H1 (cell line): ENCODE measurements around the gene APOM. TPM values are rescaled to one million over a fixed set of nuclear protein-coding genes. Genes with fewer than 3 reads are reported as not detected.

Experiments used
- CTCF ChIA-PET: fragments of 300-600 bp; sonication (Branson Sonifier 250); formaldehyde crosslinking; loops from one replicate; lab custom pipeline; 2021; ENCODE audit not compliant: partially characterized antibody; lab: Charles Lee
- POLR2A ChIA-PET: fragments of 300-600 bp; sonication (Branson Sonifier 250); formaldehyde crosslinking; loops from one replicate; lab custom pipeline; 2021; ENCODE audit warnings: inconsistent platforms; ENCODE audit not compliant: partially characterized antibody; lab: Charles Lee
- DNase-seq, 2 experiments: peaks; one replicate each; pipeline versions ENCODE4 v3.0.0 to v3.0.0-alpha.2; 2010 to 2022; ENCODE audit warnings: low spot score in 2 of 2, low read depth in 1 of 2, mixed read lengths in 1 of 2
- FAIRE-seq: peaks from 2 replicates; lab custom pipeline; 2011; peaks lifted over from hg19 to GRCh38; lab: Jason Lieb, UNC
- H2AFZ ChIP-seq: 2 replicates; pipeline ENCODE4 v1.8.1; 2012; ENCODE audit warnings: low read length, inconsistent platforms
- H2AK5ac ChIP-seq: 2 replicates; pipeline ENCODE4 v1.6.1; 2013; ENCODE audit warnings: low read depth, low read length
- H2BK120ac ChIP-seq: replicated peaks from 2 replicates; pipeline ENCODE3; 2013; ENCODE audit warnings: low read depth, low read length, inconsistent platforms
- H2BK12ac ChIP-seq: 2 replicates; pipeline ENCODE4 v1.6.1; 2013; ENCODE audit warnings: low read depth, low read length
- H2BK15ac ChIP-seq: 2 replicates; pipeline ENCODE4 v1.6.1; 2013; ENCODE audit warnings: low read length
- H2BK20ac ChIP-seq: 2 replicates; pipeline ENCODE4 v1.6.1; 2013; ENCODE audit warnings: low read length
- H2BK5ac ChIP-seq: 2 replicates; pipeline ENCODE4 v1.6.1; 2013; ENCODE audit warnings: low read depth, low read length
- H3K14ac ChIP-seq: 2 replicates; pipeline ENCODE4 v1.6.1; 2013; ENCODE audit warnings: inconsistent platforms; ENCODE audit not compliant: insufficient read length
- H3K18ac ChIP-seq: 2 replicates; pipeline ENCODE4 v1.6.1; 2013; ENCODE audit warnings: low read length; ENCODE audit errors: extremely low read depth
- H3K23ac ChIP-seq: 2 replicates; pipeline ENCODE4 v1.6.1; 2013; ENCODE audit warnings: inconsistent platforms; ENCODE audit not compliant: insufficient read length
- H3K23me2 ChIP-seq: 2 replicates; pipeline ENCODE4 v1.6.1; 2013; ENCODE audit warnings: low read depth, low read length
- H3K27ac ChIP-seq: 2 replicates; pipeline ENCODE4 v1.6.1; 2011; ENCODE audit warnings: low read depth, low read length, inconsistent platforms
- H3K27me3 ChIP-seq, 4 experiments: replicated peaks in 1 of 4; 1 replicate in 1 of 4; 2 replicates in 3 of 4; pipeline versions ENCODE4 v1.6.1 to v1.8.1; 2011 to 2013; ENCODE audit warnings: low read length in 3 of 4, mild to moderate bottlenecking in 3 of 4, inconsistent platforms in 2 of 4, mixed read lengths in 2 of 4, moderate library complexity in 1 of 4; ENCODE audit not compliant: control insufficient read depth in 3 of 4, insufficient read depth in 3 of 4; ENCODE audit errors: extremely low read depth in 1 of 4
- H3K36me3 ChIP-seq, 4 experiments: 2 replicates each; pipeline versions ENCODE4 v1.6.1 to v1.8.1; 2011 to 2013; ENCODE audit warnings: mild to moderate bottlenecking in 4 of 4, low read length in 3 of 4, moderate library complexity in 2 of 4, control low read depth in 1 of 4, inconsistent platforms in 1 of 4; ENCODE audit not compliant: insufficient read depth in 4 of 4, control insufficient read depth in 2 of 4
- H3K4ac ChIP-seq: replicated peaks from 2 replicates; pipeline ENCODE3; 2013; ENCODE audit warnings: low read length, low read depth, mixed read lengths, inconsistent platforms; ENCODE audit not compliant: insufficient read length
- H3K4me1 ChIP-seq, 4 experiments: replicated peaks in 1 of 4; 1 replicate in 1 of 4; 2 replicates in 3 of 4; pipeline versions ENCODE4 v1.6.1 to v1.8.1; 2011 to 2013; ENCODE audit warnings: low read length in 3 of 4, inconsistent platforms in 2 of 4, mixed read lengths in 1 of 4; ENCODE audit not compliant: insufficient read depth in 4 of 4, control insufficient read depth in 3 of 4
- H3K4me2 ChIP-seq, 2 experiments: 2 replicates each; pipeline versions ENCODE4 v1.6.1 to v1.8.1; 2011 to 2013; ENCODE audit warnings: low read depth in 2 of 2, low read length in 2 of 2, control low read depth in 1 of 2, inconsistent platforms in 1 of 2, mild to moderate bottlenecking in 1 of 2; ENCODE audit not compliant: insufficient read depth in 1 of 2
- H3K4me3 ChIP-seq, 4 experiments: fragments of 200-600, 300-600 bp in 1 of 4; sonication (generic), shearing (Covaris generic), sonication (Bioruptor Twin) in 1 of 4; 2 replicates each; pipeline versions ENCODE4 v1.5.1 to v1.8.1; 2011 to 2016; ENCODE audit warnings: low read length in 4 of 4, low read depth in 3 of 4, control low read depth in 2 of 4, inconsistent platforms in 2 of 4, mild to moderate bottlenecking in 2 of 4, mixed read lengths in 1 of 4, moderate library complexity in 1 of 4; ENCODE audit not compliant: insufficient read depth in 2 of 4; ENCODE audit errors: extremely low read depth in 1 of 4
- H3K56ac ChIP-seq: replicated peaks from 2 replicates; pipeline ENCODE3; 2013; ENCODE audit warnings: low read depth, mild to moderate bottlenecking, mixed read lengths, low read length, inconsistent platforms; ENCODE audit not compliant: insufficient read length
- H3K79me1 ChIP-seq: 2 replicates; pipeline ENCODE4 v1.6.1; 2013; ENCODE audit warnings: low read depth, low read length, control low read depth
- H3K79me2 ChIP-seq, 2 experiments: 2 replicates each; pipeline versions ENCODE4 v1.6.1 to v1.8.1; 2012 to 2013; ENCODE audit warnings: low read length in 2 of 2, mild to moderate bottlenecking in 2 of 2, inconsistent platforms in 1 of 2; ENCODE audit not compliant: insufficient read depth in 2 of 2, control insufficient read depth in 1 of 2
- H3K9ac ChIP-seq, 4 experiments: replicated peaks in 1 of 4; 1 replicate in 1 of 4; 2 replicates in 3 of 4; pipeline versions ENCODE4 v1.6.1 to v1.8.1; 2011 to 2013; ENCODE audit warnings: low read depth in 3 of 4, low read length in 3 of 4, control low read depth in 2 of 4, mild to moderate bottlenecking in 2 of 4, moderate library complexity in 2 of 4, inconsistent platforms in 1 of 4; ENCODE audit errors: extremely low read depth in 1 of 4
- H3K9me3 ChIP-seq, 2 experiments: 2 replicates each; pipeline versions ENCODE4 v1.6.1 to v1.8.1; 2012 to 2013; ENCODE audit warnings: mild to moderate bottlenecking in 2 of 2, moderate library complexity in 2 of 2, control low read depth in 1 of 2, inconsistent platforms in 1 of 2, low read depth in 1 of 2, low read length in 1 of 2, mixed read lengths in 1 of 2; ENCODE audit not compliant: insufficient read depth in 2 of 2
- H4K20me1 ChIP-seq, 2 experiments: replicated peaks in 1 of 2; 2 replicates each; pipeline versions ENCODE3 to v1.8.1; 2011 to 2013; ENCODE audit warnings: inconsistent platforms in 2 of 2, low read length in 2 of 2, mild to moderate bottlenecking in 1 of 2; ENCODE audit not compliant: insufficient read depth in 2 of 2, control insufficient read depth in 1 of 2
- H4K5ac ChIP-seq: 2 replicates; pipeline ENCODE4 v1.6.1; 2013; ENCODE audit warnings: low read length, low read depth, mixed read lengths, inconsistent platforms; ENCODE audit not compliant: insufficient read length
- H4K8ac ChIP-seq: 2 replicates; pipeline ENCODE4 v1.8.0; 2013; ENCODE audit warnings: mild to moderate bottlenecking, moderate library complexity, low read length, inconsistent platforms; ENCODE audit not compliant: insufficient read depth; ENCODE audit errors: extremely low read depth
- H4K91ac ChIP-seq: replicated peaks from 2 replicates; pipeline ENCODE3; 2013; ENCODE audit warnings: low read length, mixed read lengths, inconsistent platforms; ENCODE audit not compliant: insufficient read length
- BACH1 ChIP-seq: IDR thresholded peaks from 2 replicates; pipeline ENCODE4 v1.6.1; 2012; ENCODE audit warnings: low read length, improper control_type of control experiment
- SP2 ChIP-seq: IDR thresholded peaks from 2 replicates; pipeline ENCODE4 v1.6.1; 2012; ENCODE audit warnings: mild to moderate bottlenecking, low read length, inconsistent platforms
- TBP ChIP-seq: IDR thresholded peaks from 2 replicates; pipeline ENCODE4 v1.6.1; 2011; ENCODE audit warnings: low read depth, low read length, improper control_type of control experiment
- WGBS, 2 experiments: shearing (Covaris generic) in 1 of 2; methylation state at CpG; one replicate each; pipeline versions ENCODE4 v1.1.6 to v1.1.7; 2013 to 2015; ENCODE audit warnings: low lambda C conversion rate in 2 of 2, mixed read lengths in 2 of 2, inconsistent platforms in 1 of 2, low coverage in 1 of 2, missing lambda C conversion rate in 1 of 2; ENCODE audit not compliant: insufficient replicate concordance in 2 of 2, insufficient coverage in 1 of 2, insufficient read length in 1 of 2; ENCODE audit errors: extremely low coverage in 1 of 2, missing lambda C conversion rate in 1 of 2; 5-methylcytosine and 5-hydroxymethylcytosine counted together
- polyA plus RNA-seq, 7 experiments: library from polyadenylated mRNA; depleted of rRNA in 3 of 7; stranded (reverse) in 5 of 7; unstranded in 2 of 7; fragments of >200 nt in 5 of 7; fragments of 200-250 nt in 2 of 7; gene quantifications; 1 replicate in 5 of 7; 2 replicates in 1 of 7; 4 replicates in 1 of 7; pipeline versions ENCODE4 v1.2.1 to v1.2.3, GENCODE V29; 2011 to 2013; ENCODE audit warnings: missing spikeins in 2 of 7, mixed read lengths in 2 of 7
- total RNA-seq: library from RNA; stranded (reverse); fragmentation: NEBNext Ultra II Directional; extraction: Animal tissue kit (Norgen Biotek cat#: 25700); gene quantifications from 2 replicates; pipeline ENCODE4 v1.2.1, GENCODE V29; 2021

APOM gene
- total and polyA plus RNA-seq, 2 of the 8 experiments (the other 6 are each of a cell fraction or from before 2014, with no cell fraction given) = 3.4 to 12.0 TPM

- Histone ChIP-seq H3K79me2 (no peaks in the 10 kb centered on the region), H2BK15ac (no peak overlapping the region), H3K4me2 (no peak overlapping the region), H2AFZ (no peak overlapping the region), H2BK12ac (no peak overlapping the region), H3K4ac (no peak overlapping the region), H2BK20ac (no peak overlapping the region), H3K14ac (no peak overlapping the region), H4K8ac (no peak overlapping the region), H4K91ac (no peak overlapping the region), H3K18ac (no peak overlapping the region), H2AK5ac (no peak overlapping the region), H3K36me3 (peaks cover 2 to 9% (median 8%) of the 10 kb centered on the region in 4 experiments; a peak in 6 of 8 replicates), H3K4me3 (no peak overlapping the region), H3K4me1 (peaks cover 0 to 7% (median 2%) of the 10 kb centered on the region in 4 experiments; a peak in 4 of 7 replicates), H4K5ac (no peak overlapping the region), H3K27ac (no peak overlapping the region), H3K9ac (no peak overlapping the region), H2BK120ac (no peak overlapping the region), H3K27me3 (peaks cover 0 to 3% (median 2%) of the 10 kb centered on the region in 4 experiments; a peak in 4 of 7 replicates), H2BK5ac (no peak overlapping the region), H4K20me1 (no peaks in the 10 kb centered on the region), H3K9me3 (peaks cover 0 to 2% of the 10 kb centered on the region in 2 experiments; a peak in 1 of 4 replicates), H3K23me2 (peaks cover 4% of the 10 kb centered on the region; the same call in 1 of the 2 replicates), H3K79me1 (no peaks in the 10 kb centered on the region), H3K56ac (no peak overlapping the region), H3K23ac (no peak overlapping the region)
- FAIRE-seq = no peak
- CTCF ChIA-PET = no interaction called here
- 86% methylated on average over 4 of the region's 4 CpGs; no CpG with 5 or more reads in 1 of the 2 experiments for WGBS, 2 experiments
- no peak for DNase-seq
- TF ChIP-seq BACH1 (no peak), SP2 (no peak), TBP (no peak)
- POLR2A ChIA-PET = interaction anchor here (1.2 to 2.0 kb wide), 4 partner anchors 9 to 158 kb away, joined by 4 to 8 read pairs (median 4); no protein-coding TSS in a partner anchor
Measured at GRCh38 chr6:31676322-31676903, 20.7 kb downstream of the APOM start.
